NCI-H2107 treated with DMSO at 0.1 percent for 48 hours (cell line): ENCODE results near the gene TARP.
"Not testable (repeated sequence)": the region's sequence is repeated elsewhere in the genome, so short reads cannot be mapped to it uniquely, and the experiment has no call there.

Experiments used
- DNase-seq: peaks from one replicate; lab custom pipeline; 2025; ENCODE audit not compliant: unreplicated experiment; lab: John Stamatoyannopoulos, UW

Gene TARP

GRCh38 chr7:38262545-38262944 lies 10.9 kb downstream of the TARP start:
- DNase-seq = no peak

GRCh38 chr7:38262026-38262425 lies 11.4 kb downstream of the TARP start:
- not testable (repeated sequence) for DNase-seq

- not testable (repeated sequence) for DNase-seq
These were observed 11.8 kb downstream of the TARP start for GRCh38 chr7:38261601-38262000.

- not testable (repeated sequence) for DNase-seq
These were observed 14.3 kb downstream of the TARP start for GRCh38 chr7:38259157-38259556.

GRCh38 chr7:38257350-38257677 lies 16.1 kb downstream of the TARP start:
- DNase-seq = no peak

GRCh38 chr7:38249849-38250248 lies 23.6 kb downstream of the TARP start:
- DNase-seq = not testable (repeated sequence)

- no peak for DNase-seq
These were observed 25.3 kb downstream of the TARP start for GRCh38 chr7:38248069-38248567.

- no peak for DNase-seq
These were observed 27.9 kb downstream of the TARP start for GRCh38 chr7:38245409-38245977.

- no peak for DNase-seq
These were observed 28.9 kb downstream of the TARP start for GRCh38 chr7:38244516-38244915.

GRCh38 chr7:38243345-38243744 lies 30.1 kb downstream of the TARP start:
- DNase-seq = not testable (repeated sequence)

- no peak for DNase-seq
These were observed 30.6 kb downstream of the TARP start for GRCh38 chr7:38242814-38243213.

GRCh38 chr7:38241071-38241470 lies 32.4 kb downstream of the TARP start:
- DNase-seq = no peak

- not testable (repeated sequence) for DNase-seq
These were observed 34.3 kb downstream of the TARP start for GRCh38 chr7:38239129-38239528.

- no peak for DNase-seq
These were observed 37.8 kb downstream of the TARP start for GRCh38 chr7:38235606-38236005.

GRCh38 chr7:38234759-38235158 lies 38.7 kb downstream of the TARP start:
- not testable (repeated sequence) for DNase-seq

- DNase-seq = peak; percentile 36
These were observed 40.7 kb downstream of the TARP start for GRCh38 chr7:38232502-38233366.

GRCh38 chr7:38229884-38230642 lies 43.4 kb downstream of the TARP start:
- no peak for DNase-seq

- no peak for DNase-seq
These were observed 44.0 kb downstream of the TARP start for GRCh38 chr7:38229386-38229785.

GRCh38 chr7:38224392-38224791 lies 49.0 kb downstream of the TARP start:
- DNase-seq = no peak

- no peak for DNase-seq
These were observed 50.1 kb downstream of the TARP start for GRCh38 chr7:38223306-38223705.

GRCh38 chr7:38222481-38223096 lies 50.8 kb downstream of the TARP start:
- DNase-seq = peak; percentile 58
